ENCODE measurements around the gene NDRG4. TPM values are rescaled to one million over a fixed set of nuclear protein-coding genes. Genes with fewer than 3 reads are reported as not detected.

The NDRG4 gene
- total RNA-seq, 1 donor from 2014 or later = 1.7 TPM

DNA sequence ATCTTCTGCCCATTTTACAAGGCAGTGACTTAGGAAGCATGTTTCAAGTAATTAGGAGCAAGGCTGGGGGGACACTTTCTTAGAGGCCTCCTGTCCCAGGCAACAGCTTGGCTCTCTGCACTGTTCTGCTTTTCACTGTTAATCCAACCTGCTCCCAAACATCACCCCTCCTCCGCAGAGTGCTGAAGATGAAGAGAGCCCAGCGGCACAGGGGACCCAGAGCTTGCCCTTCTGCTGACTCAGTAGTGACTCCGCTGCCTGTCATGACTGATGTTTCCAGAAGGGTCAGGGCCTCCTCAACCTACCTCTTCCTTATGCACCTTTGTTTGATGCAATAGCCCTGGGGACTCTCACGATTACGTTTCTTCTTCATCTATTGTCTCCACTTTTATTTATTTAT, 38.9 kb upstream of the NDRG4 start:
- Mint-ChIP-seq H3K27me3 (peaks cover 37% of the 10 kb centered on the region), H3K27ac (no peak overlapping the region), H3K9me3 (no peaks in the 10 kb centered on the region), H3K4me3 (no peak overlapping the region), H3K4me1 (peaks cover 14% of the 10 kb centered on the region), H3K36me3 (ENCODE audit: low read depth) (no peaks in the 10 kb centered on the region)
- DNase-seq = no peak
- intact Hi-C loops (cut with micrococcal nuclease) = no loop called here

DNA sequence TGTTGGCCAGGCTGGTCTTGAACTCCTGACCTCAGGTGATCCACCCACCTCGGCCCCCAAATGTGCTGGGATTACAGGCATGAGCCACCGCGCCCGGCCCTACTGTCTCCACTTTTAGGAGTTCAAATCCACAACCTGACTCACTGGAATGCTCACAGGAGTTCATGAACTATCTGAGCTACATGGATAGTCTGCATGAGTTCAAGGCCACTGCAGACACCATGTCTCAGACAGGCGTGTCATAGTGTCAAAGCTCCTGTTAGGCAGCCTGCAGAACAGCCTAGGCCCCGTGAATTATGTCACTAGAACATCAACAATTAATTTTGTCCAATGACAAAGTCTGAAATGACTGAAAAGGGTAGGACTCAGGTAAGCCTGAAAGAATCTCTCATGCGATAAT, 38.3 kb upstream of the NDRG4 start:
- Mint-ChIP-seq H3K27ac (no peak overlapping the region), H3K36me3 (ENCODE audit: low read depth) (no peaks in the 10 kb centered on the region), H3K9me3 (no peaks in the 10 kb centered on the region), H3K4me1 (peaks cover 14% of the 10 kb centered on the region), H3K27me3 (peaks cover 43% of the 10 kb centered on the region), H3K4me3 (no peak overlapping the region)
- DNase-seq = no peak
- intact Hi-C loops (cut with micrococcal nuclease) = no loop called here

DNA sequence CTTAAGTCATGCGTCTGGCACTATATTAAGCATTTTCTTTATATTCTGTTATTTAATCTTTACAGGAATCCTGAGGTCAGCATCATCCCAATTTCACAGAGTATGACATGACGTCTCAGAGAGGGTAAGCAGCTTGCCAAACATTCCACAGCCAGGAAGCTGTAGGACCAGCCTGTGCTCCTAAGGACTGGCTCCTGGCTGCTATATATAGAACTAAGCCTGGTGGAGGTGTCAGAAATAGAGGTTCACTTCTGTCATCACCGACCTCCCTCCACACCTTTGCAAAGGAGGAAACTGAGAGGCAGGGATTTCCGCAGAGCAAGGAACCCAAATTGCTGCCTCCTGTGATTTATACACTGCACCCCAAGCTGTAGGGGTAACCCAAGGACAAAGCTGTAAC, 37.9 kb upstream of the NDRG4 start:
- peaks cover 14% of the 10 kb centered on the region for H3K4me1 Mint-ChIP-seq
- no peaks in the 10 kb centered on the region for H3K36me3 Mint-ChIP-seq (ENCODE audit: low read depth)
- H3K9me3 Mint-ChIP-seq = no peaks in the 10 kb centered on the region
- peaks cover 45% of the 10 kb centered on the region for H3K27me3 Mint-ChIP-seq
- H3K27ac Mint-ChIP-seq = no peak overlapping the region
- intact Hi-C loops (cut with micrococcal nuclease) = no loop called here
- H3K4me3 Mint-ChIP-seq = peak overlapping the region; percentile 28
- DNase-seq = no peak

DNA sequence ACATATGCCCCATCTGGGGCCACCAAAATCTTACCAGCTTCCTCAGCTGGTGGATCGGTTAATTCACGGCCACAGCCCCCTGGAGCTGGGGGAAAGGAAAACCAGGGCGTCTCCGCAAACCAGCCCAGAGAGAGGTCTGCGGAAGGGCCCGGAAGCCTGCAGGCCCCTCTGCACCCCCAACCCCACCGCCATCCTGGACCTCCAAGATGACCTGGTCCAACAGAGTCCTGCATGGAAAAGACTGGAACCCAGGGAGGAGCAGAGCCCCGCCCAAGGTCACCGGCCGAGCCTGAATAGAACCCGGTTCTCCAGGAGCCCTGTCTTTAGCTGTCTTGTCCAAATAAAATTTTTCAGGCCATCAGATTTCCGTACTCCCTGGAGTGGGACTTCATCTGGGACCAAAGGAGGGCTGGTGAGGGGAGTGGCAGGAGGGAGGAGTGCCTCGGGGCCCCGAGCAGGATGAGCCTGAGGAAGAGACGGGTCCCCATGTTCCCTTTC, 37.4 kb upstream of the NDRG4 start:
- DNase-seq = no peak
- intact Hi-C loops (cut with micrococcal nuclease) = no loop called here
- Mint-ChIP-seq H3K27me3 (peaks cover 47% of the 10 kb centered on the region), H3K9me3 (no peaks in the 10 kb centered on the region), H3K4me1 (peaks cover 14% of the 10 kb centered on the region), H3K4me3 (peak overlapping the region; percentile 57), H3K27ac (no peak overlapping the region), H3K36me3 (ENCODE audit: low read depth) (no peaks in the 10 kb centered on the region)

DNA sequence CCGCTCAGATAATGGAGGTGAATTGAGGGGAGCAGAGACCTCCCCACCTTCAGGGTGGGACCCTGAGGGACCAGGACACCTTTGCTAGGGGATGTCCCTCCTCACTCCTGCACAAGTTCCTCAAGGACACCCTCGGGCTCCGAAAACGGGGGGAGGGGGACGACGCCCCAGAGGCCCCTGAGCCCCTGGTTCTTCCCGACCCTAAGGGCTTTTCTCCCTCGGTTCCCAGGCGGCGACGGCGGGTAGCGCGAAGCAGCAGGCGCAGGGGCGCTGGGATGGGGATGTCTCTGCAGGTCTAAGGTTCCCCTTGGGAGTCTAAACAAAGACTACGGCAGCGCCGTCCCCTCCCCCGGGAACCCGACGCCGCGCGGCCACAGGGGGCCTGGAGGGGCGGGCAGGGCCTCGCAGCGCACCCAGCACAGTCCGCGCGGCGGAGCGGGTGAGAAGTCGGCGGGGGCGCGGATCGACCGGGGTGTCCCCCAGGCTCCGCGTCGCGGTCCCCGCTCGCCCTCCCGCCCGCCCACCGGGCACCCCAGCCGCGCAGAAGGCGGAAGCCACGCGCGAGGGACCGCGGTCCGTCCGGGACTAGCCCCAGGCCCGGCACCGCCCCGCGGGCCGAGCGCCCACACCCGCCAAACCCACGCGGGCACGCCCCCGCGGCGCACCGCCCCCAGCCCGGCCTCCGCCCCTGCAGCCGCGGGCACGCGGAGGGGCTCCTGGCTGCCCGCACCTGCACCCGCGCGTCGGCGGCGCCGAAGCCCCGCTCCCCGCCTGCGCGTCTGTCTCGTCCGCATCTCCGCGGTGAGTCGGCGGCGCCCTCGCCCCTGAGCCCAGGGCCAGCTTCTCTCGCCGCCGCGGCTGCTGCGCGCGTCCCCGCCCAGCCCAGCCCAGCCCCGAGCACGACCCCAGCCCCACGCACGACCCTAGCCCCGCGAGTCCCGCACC, 36.7 kb upstream of the NDRG4 start:
- peaks cover 50% of the 10 kb centered on the region for H3K27me3 Mint-ChIP-seq
- peak overlapping the region; percentile 57 for H3K4me3 Mint-ChIP-seq
- H3K27ac Mint-ChIP-seq = no peak overlapping the region
- peak; percentile 64 for DNase-seq
- no peaks in the 10 kb centered on the region for H3K36me3 Mint-ChIP-seq (ENCODE audit: low read depth)
- H3K4me1 Mint-ChIP-seq = peaks cover 14% of the 10 kb centered on the region
- intact Hi-C loops (cut with micrococcal nuclease) = no loop called here
- H3K9me3 Mint-ChIP-seq = no peaks in the 10 kb centered on the region

DNA sequence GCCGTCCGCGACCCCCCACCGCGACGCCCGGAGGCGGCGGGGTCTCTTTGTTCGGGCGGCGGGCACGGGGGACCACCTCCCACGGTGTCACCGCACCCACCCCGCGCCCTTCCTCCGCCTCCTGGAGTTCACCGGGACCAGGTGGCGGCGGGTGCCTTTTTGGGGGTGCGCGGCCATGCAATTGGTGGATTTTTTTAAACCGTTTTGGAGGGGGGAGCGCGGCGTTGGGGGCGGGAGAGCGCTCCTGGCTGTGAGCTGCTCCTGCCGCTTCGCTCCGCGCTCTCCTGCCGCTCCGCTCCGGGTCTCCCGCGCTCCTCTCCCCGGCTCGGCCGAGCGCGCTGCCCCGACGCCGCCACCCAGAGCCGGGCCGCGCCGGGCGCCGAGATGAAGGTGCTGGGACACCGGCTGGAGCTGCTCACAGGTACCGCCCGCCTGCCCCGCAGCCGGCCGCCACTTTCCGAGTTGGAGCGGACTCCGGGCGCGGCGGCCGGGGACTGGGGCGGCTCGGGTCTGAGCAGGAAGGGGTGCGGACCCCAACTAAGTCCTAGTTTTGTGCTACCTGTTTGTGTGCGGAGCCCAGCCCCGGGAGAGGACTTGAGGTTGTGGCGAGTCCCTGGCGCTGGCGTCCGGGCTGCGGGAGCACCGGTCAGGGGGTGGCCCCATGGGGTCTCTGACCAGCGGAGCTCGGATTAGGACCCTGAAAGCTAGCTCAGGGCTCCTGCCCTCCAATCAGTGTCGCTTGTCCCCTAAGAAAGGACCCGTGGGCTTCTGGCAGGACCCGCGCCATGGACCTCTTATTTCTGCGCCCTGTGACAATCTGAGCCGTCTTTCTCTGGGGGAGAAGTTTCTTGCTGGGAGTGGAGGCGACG, 35.7 kb upstream of the NDRG4 start:
- H3K27ac Mint-ChIP-seq = no peak overlapping the region
- H3K27me3 Mint-ChIP-seq = peaks cover 60% of the 10 kb centered on the region
- H3K4me3 Mint-ChIP-seq = peak overlapping the region; percentile 64
- no peaks in the 10 kb centered on the region for H3K9me3 Mint-ChIP-seq
- DNase-seq = peak; percentile 58
- no peaks in the 10 kb centered on the region for H3K36me3 Mint-ChIP-seq (ENCODE audit: low read depth)
- peaks cover 9% of the 10 kb centered on the region for H3K4me1 Mint-ChIP-seq
- intact Hi-C loops (cut with micrococcal nuclease) = no loop called here

DNA sequence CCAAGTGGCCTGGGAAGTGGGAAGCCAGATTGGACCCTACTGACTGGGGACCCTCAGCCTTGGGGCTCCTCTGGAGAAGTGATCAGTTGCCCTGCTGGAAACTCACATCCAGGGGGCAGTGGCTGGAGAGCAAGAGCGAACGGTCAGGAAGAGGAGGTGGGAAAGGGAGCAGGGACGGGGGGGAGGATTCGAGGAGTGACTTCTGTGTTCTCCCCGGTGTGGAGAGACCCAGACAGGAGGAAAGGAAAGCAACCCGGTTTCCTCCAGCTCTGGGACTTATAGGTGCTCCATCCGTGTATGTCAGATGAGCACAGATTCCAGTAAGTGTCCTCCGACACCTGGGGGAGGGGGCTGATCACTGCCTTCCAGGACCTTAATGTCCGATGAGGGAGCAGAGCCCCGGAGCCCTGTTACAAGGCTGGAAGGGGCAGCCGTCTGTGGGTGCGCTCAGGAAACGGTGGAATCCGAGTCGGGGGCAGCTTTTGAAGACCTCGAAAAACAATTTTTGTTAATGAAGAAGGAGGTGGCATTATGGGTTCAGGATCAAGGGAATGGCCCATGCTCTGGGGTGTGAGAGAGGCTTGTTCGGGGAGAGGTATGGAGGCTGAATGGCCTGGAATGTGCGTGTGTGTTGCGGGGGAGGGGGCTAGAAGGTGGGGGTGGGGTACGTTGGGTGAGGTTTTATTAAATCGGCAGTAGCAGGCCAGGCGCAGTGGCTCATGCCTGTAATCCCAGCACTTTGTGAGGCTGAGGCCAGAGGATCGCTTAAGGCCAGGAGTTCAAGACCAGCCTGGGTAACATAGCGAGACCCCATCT, 34.8 kb upstream of the NDRG4 start:
- H3K4me1 Mint-ChIP-seq = peaks cover 4% of the 10 kb centered on the region
- H3K27me3 Mint-ChIP-seq = peaks cover 63% of the 10 kb centered on the region
- H3K36me3 Mint-ChIP-seq (ENCODE audit: low read depth) = no peaks in the 10 kb centered on the region
- H3K27ac Mint-ChIP-seq = no peak overlapping the region
- peak overlapping the region; percentile 64 for H3K4me3 Mint-ChIP-seq
- intact Hi-C loops (cut with micrococcal nuclease) = no loop called here
- DNase-seq = no peak
- no peaks in the 10 kb centered on the region for H3K9me3 Mint-ChIP-seq

DNA sequence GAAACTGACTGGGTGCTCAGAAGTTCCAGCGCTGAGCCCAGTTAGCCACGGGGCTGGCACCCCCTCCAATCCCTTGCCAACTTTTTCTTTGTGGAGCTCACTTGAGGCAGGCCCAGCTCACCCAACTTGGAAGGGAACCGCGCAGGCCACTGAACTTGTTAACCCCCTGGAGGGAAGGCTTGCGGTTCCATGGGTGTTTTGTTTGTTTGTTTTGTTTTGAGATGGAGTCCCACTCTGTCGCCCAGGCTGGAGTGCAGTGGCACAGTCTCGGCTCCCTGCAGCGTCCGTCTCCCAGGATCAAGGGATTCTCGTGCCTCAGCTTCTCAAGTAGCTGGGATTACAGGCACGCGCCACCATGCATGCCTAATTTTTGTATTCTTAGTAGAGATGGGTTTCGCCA, 34.1 kb upstream of the NDRG4 start:
- H3K27ac Mint-ChIP-seq = no peak overlapping the region
- no peak for DNase-seq
- peaks cover 62% of the 10 kb centered on the region for H3K27me3 Mint-ChIP-seq
- H3K36me3 Mint-ChIP-seq (ENCODE audit: low read depth) = no peaks in the 10 kb centered on the region
- peaks cover 2% of the 10 kb centered on the region for H3K4me1 Mint-ChIP-seq
- no peaks in the 10 kb centered on the region for H3K9me3 Mint-ChIP-seq
- intact Hi-C loops (cut with micrococcal nuclease) = no loop called here
- H3K4me3 Mint-ChIP-seq = no peak overlapping the region

DNA sequence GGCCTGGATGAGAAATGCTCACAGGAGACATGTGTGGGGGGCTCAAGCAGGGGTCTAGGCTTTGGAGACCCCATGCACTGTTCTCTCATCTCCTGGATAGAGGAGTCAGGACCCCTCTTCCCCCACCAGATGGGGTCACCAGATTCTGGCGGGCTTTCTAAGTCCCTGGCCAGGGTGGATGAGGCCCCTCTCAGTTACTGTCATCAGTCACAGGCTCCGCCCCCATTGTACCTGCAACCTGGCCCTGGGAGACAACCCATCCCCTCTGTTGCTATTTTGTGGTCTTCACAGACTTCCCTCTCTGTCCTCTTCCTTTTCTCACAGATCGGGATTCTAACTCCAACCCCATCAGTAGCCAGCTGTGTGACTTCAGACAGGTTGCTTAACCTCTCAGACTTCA, 33.5 kb upstream of the NDRG4 start:
- Mint-ChIP-seq H3K4me3 (no peak overlapping the region), H3K27me3 (peaks cover 59% of the 10 kb centered on the region), H3K4me1 (peaks cover 2% of the 10 kb centered on the region), H3K9me3 (no peaks in the 10 kb centered on the region), H3K36me3 (ENCODE audit: low read depth) (no peaks in the 10 kb centered on the region), H3K27ac (no peak overlapping the region)
- DNase-seq = no peak
- intact Hi-C loops (cut with micrococcal nuclease) = no loop called here

DNA sequence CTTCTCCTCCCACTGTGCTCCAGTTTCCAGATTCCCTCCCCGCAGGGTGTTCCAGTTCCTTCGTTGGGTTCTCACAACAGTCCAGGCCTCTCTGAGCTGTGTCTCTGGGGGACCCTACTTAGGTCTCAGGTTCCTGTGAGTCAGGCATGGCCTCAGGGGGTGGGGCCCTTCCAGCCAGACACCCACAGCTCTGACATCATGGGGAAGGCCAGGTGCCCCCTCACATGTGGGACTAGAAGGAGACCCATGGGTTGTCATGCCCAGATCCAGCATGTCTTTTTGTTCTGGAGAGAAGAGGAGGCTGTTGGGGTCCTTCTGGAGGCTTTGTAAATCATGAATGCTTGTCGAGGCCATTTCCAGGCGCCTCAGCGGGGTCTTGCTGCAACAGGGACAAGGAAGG, 32.0 kb upstream of the NDRG4 start:
- Mint-ChIP-seq H3K36me3 (ENCODE audit: low read depth) (no peaks in the 10 kb centered on the region), H3K27me3 (peaks cover 45% of the 10 kb centered on the region), H3K9me3 (no peaks in the 10 kb centered on the region), H3K4me1 (peaks cover 2% of the 10 kb centered on the region), H3K27ac (no peak overlapping the region), H3K4me3 (no peak overlapping the region)
- no peak for DNase-seq
- intact Hi-C loops (cut with micrococcal nuclease) = no loop called here

DNA sequence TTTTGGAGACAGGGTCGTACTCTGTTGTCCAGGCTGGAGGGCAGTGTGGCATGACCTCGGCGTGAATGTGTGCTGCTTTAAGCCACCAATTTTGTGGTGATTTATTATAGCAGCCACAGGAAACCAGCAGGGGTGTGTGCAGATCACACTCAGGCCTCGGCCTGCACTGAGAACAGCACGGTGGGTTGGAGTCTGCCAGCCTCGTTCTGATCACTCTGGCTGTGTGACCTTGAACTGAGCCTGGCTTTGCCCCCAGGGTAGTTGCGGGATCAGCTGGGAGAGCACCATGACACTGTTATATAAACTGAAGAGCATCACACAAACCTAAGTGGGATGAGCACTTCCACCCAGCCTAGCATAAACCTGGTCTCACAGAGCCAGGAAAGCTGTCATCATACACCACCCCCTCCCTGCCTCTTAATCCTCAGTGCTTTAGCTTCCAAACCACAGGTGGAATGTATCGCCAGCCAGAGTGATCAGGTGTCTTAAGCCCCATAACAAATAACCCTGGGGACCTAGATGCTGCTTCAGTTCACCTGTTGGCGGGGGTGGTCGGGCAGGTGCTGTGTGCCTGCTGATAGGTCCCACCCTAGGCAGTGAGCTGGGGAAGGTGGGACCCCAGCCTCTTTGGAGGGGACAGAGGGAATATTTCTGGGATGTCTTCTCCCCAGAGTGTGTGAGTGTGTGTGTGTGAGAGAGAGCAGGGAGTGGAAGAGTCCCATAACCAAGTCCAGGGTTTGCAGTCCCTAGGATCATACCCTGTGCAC, 28.6 kb upstream of the NDRG4 start:
- intact Hi-C loops (cut with micrococcal nuclease) = no loop called here
- H3K4me1 Mint-ChIP-seq = no peaks in the 10 kb centered on the region
- no peak for DNase-seq
- peaks cover 35% of the 10 kb centered on the region for H3K27me3 Mint-ChIP-seq
- no peak overlapping the region for H3K4me3 Mint-ChIP-seq
- H3K36me3 Mint-ChIP-seq (ENCODE audit: low read depth) = no peaks in the 10 kb centered on the region
- no peak overlapping the region for H3K27ac Mint-ChIP-seq
- H3K9me3 Mint-ChIP-seq = no peaks in the 10 kb centered on the region

DNA sequence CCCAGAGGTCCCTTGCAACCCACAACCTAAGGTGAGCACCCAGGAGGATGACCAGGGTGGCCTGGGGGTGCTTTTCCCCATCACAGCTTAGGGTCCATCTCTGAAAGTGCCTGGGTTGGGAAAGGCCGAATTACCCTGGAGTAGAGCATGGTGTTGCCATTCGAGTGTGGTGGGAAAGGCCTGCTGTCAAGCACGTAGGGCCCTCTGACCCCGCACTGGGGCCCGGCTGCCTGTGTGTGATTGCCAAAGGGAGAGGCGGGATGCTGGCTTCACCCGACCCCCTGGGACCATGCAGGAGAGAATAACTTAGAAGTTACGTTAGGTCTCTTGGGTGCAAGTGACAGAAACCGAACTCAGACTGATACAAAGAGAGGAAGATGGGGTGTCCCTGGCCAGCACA, 27.7 kb upstream of the NDRG4 start:
- H3K4me1 Mint-ChIP-seq = no peaks in the 10 kb centered on the region
- no peak overlapping the region for H3K27ac Mint-ChIP-seq
- intact Hi-C loops (cut with micrococcal nuclease) = no loop called here
- peaks cover 31% of the 10 kb centered on the region for H3K27me3 Mint-ChIP-seq
- H3K4me3 Mint-ChIP-seq = no peak overlapping the region
- no peaks in the 10 kb centered on the region for H3K36me3 Mint-ChIP-seq (ENCODE audit: low read depth)
- H3K9me3 Mint-ChIP-seq = no peaks in the 10 kb centered on the region
- no peak for DNase-seq

DNA sequence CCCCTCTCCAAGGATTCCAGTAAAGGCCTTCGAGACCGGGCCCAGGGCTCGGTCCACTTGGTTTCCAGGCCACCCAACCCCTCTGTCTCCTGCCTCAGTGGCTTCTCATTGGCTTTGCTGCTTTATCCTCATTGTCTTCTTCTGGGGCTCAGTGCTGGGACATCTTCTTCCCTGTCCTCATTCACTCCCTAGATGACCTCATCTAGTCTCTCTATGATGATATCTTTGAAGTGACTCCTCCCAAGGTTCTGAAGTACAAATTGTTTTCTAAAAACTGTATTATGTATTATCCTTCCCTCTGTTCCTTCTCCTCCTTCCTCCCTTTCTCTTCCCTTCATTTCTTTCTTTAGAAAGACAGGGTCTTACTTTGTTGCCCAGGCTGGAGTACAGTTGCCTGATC, 27.1 kb upstream of the NDRG4 start:
- Mint-ChIP-seq H3K9me3 (no peaks in the 10 kb centered on the region), H3K36me3 (ENCODE audit: low read depth) (no peaks in the 10 kb centered on the region), H3K4me3 (no peak overlapping the region), H3K4me1 (no peaks in the 10 kb centered on the region), H3K27me3 (peaks cover 29% of the 10 kb centered on the region), H3K27ac (no peak overlapping the region)
- intact Hi-C loops (cut with micrococcal nuclease) = no loop called here
- DNase-seq = no peak
